HG03108 (cell line): ENCODE measurements around the gene ADRB1.

ENCODE experiments used
- ATAC-seq: cut with Tn5 transposase; IDR thresholded peaks from one replicate; pipeline ENCODE4 v1.9.1; 2021; ENCODE audit warnings: moderate library complexity; ENCODE audit not compliant: unreplicated experiment

Gene ADRB1

DNA sequence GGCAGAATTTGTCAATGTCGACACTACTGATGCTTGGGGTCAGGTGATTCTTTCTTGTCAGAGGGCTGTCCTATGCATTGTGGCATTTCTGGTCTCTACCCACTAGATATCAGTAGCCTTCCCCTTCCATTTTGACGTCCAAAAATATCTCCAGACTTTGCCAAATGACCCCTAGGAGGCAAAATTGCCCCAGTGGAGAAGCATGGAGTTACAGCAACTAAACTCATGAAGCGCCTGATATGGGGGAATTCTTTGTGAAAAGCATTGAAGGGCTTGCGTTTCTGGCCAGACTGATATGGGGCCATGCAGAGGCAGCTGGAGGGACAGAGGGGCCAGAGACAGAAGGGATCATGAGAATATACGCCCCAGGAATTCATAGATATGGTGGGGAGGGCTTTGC is 43.6 kb downstream of the ADRB1 start:
- no peak for ATAC-seq

DNA sequence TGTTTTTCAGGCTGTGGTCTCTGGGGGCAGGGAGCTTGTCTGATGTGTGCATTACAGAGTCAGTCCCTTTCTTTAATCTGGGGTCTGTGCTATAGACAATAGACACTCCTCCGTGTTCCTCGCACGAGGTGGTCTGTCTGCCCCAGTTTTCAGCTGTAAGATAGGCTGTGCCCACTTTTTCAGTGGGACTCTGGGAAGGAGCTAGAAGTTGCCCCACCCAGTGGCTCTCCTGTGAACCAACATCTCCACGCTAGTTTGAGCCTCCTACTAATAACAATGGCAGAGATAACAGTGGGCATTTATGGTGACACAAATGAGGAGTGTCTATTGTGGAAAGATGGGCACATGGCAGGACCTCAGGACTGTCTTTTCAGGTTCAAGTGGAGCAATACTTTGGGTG is 44.0 kb downstream of the ADRB1 start:
- ATAC-seq = no peak

DNA sequence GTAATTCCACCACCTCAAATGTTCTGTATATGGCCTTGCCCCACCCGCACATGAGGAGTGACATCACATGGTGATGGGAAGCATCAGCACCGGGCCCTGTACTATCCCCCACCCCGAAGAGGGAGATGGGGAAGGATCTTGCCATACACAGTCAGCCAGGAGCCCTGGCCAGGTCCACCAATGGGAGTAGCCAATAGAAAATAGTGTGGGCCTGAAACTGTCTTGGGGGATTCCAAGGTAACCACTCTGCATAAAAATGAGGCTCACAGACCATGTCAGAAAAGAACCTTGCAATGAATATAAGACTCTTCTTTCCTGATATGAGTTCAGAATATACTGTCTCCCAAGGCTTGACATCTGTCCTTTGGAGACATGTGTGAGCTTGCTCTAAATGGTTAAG is 51.1 kb downstream of the ADRB1 start:
- ATAC-seq = no peak

DNA sequence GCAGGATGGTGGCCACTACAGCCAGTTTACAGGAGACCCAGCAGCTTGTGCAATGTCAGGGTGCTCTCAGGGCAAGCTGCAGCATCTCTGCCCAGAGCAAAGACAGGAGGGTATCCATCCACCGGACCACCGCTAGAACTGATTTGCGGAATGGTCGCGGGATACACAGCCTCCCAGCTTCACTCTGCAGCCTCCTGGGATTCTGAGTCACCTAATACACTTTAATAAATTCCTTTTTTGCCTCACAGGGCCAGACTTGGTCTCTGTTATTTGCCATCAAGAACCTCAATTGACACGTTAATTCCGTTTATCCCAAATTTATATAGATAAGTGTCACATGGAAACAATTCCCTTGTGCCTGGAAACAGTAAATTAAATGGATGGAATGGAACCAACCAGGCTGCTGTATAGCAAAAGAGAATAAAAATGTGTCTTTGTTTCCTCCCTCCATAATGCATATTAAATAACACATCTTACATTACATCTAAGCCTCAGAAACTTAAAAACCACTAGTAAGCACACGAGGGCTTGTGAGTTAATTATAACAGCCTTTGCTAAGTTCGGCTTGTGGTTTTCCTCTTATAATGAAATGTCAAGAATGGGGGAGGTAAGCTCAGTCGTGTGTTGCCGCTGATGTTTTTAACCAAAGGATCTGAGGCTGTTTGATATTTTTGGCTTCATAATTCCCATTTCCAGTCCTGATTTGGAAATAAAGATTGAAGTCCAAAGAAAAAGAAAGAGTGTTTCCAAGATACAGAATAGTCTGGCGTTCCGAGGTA is 52.1 kb downstream of the ADRB1 start:
- ATAC-seq = no peak
